Activated T-cell treated with anti-CD3 and anti-CD28 coated beads for 4 hours (primary cell): ENCODE measurements around the gene FCRL6.

Experiments
- DNase-seq: peaks from one replicate; pipeline ENCODE4 v3.0.0-alpha.2; 2020

The FCRL6 gene, protein sequence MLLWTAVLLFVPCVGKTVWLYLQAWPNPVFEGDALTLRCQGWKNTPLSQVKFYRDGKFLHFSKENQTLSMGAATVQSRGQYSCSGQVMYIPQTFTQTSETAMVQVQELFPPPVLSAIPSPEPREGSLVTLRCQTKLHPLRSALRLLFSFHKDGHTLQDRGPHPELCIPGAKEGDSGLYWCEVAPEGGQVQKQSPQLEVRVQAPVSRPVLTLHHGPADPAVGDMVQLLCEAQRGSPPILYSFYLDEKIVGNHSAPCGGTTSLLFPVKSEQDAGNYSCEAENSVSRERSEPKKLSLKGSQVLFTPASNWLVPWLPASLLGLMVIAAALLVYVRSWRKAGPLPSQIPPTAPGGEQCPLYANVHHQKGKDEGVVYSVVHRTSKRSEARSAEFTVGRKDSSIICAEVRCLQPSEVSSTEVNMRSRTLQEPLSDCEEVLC

DNA sequence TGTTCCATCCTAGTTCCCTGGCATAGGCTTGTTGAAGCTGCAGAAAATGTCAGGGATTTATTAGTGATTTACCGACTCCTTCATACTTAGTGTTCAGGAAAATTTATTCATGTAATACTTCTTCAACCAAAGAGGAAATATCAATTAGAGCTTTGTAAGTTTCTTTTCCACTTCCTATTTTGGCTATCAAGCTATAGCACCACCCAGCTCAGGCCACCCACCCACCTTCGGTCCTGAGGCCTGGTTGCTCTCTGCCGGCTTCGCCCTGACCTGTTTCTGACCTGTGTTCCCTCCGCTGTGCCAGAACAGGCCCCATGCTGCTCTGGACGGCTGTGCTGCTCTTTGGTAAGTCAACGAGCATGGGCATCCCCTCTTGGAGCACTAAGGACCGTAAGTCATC is at the start of gene FCRL6:
Gene FCRL6 (plus strand): TSS at position 250 of the 400 bp plus-strand sequence. CDS start 65 bp downstream, at position 315.
- DNase-seq: no peak

DNA sequence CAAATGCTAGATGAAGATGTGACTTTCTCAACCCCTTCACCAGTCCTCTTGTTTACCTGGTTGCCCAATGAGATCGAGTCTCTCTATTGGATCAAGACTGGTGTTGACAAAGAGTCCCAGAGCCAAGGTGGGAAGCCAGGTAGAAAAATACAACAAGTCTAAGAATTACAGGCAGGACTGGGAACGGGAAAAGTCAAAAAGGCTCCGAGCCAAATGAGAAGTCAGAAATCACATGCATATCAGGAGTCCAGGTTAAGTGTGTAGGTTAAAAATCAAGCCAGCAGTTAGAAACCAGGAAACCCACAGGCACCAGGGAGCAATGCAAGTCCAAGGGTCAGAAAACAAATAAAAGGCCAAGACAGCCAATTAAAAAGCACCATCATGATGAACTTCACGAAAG is 48.8 kb upstream of the FCRL6 start:
- no peak for DNase-seq

DNA sequence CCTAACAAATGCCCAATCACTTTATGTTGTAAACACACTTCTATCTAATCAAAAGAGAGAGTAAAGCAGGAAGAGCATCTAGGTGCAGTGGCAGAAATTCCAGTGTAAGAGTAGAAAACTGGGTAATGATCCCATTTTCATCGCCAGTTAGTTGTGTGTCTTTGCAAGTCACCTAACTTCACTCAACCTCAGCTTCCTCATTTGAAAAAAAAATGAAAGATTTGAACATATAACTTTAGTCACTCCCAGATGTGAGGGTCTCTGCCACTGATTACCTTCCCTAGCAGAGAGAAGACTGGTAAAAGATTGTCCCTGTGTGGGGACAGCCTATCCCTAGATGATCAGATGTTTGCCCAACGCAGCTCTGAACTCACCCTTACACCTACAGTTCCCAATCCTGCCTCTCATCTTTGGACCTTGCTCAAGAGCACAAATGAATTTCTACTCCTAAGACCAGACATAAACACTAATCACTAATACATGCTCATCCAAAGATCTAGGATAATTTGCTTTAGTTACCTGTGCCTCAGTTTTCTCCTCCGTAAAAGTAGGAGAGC is 46.6 kb upstream of the FCRL6 start:
- no peak for DNase-seq

DNA sequence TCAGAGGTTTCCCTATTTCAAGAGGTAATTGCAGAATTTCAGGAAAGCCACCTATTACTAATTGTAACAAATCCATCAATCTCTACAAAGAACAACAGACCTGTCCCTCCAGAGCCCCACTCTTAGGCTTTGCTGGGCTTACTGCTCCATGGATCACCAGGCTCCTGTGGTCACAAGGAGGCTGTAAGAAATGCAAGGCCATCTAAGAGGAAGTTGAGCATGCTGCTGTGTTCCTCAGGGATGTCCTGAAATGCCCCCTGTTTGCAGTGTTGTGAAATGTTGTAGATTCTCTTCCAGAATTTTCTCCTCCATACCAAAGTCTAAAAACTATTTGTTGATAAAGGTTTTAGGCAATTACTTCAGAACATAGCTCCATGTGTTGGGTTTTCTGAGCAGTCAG is 45.8 kb upstream of the FCRL6 start:
- DNase-seq: no peak

DNA sequence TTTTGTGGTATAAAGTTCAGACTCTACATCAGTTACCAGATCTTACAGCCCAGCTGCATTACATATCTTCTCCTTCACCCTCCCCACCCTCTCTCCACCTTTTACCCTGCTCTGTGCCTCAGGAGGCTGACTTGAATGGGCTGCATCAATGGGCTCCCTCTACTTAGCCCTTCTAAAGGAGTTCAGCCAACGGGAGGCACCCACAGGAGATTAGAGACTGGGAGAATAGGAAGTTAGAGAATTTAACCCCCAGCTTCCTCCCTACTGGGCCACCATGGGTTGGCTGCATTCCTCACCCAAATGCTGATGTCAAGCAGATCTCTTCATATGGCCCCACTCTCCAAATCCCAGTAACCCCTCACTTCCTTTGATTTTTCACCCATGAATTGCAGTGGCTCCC is 38.5 kb upstream of the FCRL6 start:
- no peak for DNase-seq

DNA sequence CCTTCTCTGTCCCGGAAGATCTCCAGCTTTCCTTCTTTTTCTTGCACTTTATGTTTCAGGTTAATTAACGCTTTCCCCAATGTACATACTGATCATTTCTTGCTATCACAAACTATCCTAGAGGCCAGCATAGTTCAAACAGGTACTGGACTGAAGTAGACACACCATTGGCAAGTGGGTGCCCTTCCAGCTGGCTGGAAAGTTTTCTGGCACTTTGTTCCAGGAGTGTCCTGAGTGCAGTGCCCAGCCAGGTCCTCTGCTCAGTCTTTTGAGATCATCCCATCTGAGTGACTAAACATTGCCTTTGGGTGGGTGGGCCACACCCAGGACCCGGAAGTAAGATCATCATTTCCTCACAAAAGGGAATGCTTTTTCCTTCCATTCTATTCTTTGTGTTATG is 36.4 kb upstream of the FCRL6 start:
- DNase-seq: no peak

DNA sequence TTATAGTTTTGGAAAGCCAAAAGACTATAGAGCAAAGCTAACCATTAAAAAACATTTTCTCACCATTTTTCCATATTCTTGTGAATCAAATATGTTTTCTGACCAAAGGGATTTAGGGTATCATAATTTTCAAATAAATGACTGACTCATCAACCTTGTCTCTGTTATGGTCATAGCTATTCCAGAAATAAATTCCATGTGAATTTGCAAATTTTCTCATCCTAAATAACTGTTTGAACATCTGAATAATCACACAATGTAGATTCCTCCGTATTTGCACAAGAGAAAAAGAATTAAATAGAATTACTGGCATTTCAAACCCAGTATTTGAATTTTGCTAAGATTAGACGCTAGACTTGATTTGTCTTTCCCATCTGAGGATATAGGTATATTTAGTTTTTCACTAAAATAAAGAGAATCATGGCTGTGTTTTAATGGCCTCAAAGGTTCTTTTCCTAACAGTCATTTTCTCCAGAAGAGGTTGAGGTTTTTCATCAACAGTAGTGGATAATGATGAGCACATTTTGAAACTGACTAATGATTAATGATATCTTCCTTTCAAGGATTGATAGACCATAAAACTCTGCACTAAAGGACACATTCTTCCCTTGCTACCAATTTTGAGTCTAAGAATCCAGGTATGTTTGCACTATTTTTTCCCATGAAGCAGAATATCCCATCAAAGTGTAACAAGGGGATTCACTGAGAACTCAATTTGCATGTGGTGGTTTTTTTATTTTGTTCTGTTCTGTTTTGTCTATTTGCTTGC is 30.8 kb upstream of the FCRL6 start:
- DNase-seq: no peak

DNA sequence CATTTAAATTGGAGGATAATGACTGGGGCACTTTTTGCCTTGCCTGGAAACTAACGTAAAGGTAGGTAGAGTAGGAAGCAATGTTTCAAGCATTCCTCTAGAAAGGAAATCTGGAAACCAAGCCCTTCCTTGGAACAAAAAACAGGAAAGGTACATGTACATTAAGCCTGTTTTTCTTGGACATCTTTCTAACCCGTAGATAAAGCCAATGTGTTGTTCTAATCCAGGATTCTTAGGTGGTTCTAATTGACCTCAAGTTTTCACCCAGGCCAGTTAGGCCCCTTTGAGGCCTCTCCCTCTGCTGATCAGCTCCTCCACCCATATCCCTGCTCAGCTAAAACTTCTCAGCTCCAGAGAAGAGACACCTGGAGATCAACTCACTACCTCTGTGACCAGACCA is 27.7 kb upstream of the FCRL6 start:
- DNase-seq: no peak

DNA sequence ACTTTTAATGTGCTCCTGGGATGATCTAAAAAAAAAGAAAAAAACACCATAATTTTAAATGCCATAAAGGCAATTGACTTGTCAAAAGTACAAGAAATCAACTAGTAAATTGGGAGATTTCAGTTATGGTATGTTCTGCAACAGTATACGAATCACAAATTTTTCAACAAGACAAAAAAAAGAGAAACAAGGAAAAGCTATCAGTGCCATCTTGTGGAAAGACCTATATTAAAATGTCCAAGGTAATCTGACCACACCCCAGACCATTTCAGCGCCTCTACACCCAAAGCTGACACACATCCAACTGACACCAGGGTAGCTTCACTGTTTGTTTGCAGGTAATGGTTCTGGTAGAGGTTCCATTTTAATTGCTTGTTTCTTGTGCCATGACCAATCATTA is 26.4 kb upstream of the FCRL6 start:
- no peak for DNase-seq

DNA sequence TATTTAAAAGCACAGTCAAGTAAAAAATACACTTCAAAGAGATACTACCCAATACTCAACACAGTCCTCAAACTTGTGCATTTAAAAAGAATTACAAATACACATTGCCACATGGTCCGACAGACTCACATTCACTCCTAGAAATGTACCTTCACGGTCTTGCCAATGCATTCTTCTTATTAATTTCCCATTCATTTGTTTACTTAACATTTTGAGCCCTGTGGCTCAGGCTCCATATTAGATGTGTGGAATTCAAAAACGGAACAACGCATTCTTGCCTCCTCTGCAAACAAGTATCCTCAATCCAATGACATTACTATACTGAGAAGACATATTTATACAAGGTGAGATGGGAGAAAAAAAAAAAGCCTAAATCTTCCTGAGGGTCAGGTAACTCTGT is 23.9 kb upstream of the FCRL6 start:
- DNase-seq: no peak

DNA sequence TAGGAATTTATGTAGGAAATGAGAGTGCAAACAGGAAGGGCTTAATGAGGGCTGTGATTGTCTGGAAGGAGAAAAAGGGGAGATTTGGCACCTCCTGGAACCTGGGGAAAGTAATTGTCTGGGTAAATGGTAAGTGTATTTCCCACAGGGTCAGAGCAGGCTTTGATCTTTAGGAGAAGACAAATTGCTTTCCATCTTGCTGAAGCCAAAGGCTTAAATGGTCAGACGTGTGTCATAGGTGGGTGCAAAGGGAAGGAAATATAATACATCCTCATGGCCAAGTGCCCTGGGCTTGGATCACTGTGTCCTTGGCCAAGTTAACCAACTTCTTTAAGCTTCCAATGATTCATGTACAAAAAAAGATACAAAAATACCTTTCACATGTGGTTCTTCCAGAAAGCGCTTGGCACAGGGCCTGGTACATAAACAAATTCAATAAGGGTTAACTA is 22.7 kb upstream of the FCRL6 start:
- DNase-seq: no peak

DNA sequence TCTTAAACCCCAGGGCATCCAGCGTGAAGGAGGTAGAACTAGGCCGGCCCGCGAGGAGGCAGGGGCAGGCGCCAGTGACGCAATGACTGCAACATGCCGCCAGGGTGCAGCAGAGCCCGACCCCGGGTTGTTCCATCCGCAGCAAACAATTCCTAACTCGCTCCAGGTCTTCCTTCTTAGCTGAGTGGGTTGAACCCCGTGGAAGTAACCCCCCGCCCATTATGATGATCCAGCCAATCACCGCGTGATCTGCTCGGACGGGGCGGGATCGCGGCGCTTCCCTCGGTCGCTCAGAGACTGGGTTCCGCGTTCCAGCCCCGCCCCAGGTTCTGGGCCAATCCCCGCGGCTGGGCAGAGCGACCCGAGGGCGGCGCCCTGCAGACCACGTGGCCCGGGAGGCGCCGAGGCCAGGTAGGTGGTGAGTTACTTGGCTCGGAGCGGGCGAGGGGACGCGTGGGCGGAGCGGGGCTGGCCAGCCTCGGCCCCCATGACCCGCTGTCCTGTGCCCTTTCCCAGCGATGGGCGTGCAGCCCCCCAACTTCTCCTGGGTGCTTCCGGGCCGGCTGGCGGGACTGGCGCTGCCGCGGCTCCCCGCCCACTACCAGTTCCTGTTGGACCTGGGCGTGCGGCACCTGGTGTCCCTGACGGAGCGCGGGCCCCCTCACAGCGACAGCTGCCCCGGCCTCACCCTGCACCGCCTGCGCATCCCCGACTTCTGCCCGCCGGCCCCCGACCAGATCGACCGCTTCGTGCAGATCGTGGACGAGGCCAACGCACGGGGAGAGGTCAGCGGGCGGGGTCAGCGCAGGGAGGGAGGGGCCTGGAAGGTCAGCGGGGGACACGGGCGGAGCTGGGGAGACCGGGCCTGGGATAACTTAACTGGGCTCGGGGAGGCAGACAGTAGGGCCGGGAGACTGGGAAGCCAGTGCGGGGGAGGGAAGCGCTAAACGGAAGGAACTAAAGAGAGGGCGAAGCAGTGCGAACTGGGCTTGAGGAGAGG is 21.3 kb upstream of the FCRL6 start, which contains the start of gene DUSP23:
Gene DUSP23 (plus strand): TSS at position 380 of the 1,000 bp plus-strand sequence. CDS start 139 bp downstream, at position 519.
- DNase-seq: peak; percentile 94

DNA sequence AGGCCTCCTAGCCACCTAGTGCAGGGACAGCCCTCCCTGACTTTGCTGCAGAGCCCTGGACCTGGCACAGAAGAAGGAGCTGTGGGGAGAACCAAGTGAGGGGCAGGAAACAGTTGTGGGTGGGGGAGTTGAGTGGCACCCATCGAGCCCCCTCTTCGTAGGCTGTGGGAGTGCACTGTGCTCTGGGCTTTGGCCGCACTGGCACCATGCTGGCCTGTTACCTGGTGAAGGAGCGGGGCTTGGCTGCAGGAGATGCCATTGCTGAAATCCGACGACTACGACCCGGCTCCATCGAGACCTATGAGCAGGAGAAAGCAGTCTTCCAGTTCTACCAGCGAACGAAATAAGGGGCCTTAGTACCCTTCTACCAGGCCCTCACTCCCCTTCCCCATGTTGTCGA is 20.2 kb upstream of the FCRL6 start:
- DNase-seq: no peak

DNA sequence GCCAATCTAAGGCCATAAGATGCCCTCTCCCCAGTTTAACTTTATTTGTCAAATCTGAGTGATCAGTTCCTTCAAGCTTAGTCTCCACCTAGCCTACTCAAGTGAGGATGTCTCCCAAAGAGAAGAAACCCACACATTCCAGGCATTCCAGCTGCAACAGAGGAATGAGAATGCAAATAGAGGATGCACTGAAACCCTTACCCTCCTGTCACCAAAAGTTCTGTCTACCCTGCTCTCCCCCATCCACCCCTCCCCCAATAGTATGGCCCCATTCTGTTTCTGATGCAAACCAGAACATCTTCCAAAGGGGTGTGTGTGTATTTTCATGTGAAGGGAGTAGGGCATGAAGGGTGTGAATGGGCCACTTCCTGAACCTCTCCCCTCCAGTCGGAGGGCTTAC is 18.4 kb upstream of the FCRL6 start:
- no peak for DNase-seq

DNA sequence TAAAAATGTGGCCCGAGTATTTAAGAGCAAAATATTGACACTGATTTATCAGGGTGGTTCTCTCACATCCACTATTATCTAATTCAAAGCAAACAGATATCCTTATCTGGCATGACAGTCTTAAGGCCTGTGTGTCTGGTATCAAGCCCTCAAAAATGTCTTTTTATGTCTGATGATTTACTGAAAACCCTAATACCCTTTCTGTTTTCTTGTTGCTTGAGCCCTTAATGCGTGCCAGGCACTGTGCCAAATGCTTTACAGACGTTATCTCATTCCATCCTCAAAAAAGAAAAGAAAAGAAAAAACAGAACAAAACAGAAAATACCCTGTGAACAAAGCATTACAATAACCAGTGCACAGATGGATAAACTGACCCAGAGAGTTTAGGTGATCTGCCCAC is 15.7 kb upstream of the FCRL6 start:
- no peak for DNase-seq

DNA sequence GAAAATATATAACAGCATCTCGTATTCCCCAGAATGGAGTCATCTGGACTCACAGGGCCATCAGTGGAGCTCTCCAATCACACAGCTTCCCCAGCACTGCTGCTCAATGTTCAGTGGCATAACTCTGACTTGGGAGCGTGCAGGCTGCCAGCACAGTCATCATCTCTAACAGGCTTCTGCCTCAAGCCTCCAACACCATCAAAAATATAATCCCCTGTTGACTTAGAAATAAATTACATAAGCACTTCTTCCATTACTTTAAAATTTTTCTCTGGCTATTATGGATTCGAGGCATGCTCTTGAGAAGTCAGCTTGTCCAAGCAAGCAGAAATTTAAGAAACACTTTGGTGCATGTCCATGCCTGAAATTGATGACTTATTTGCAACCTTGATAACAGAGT is 15.2 kb upstream of the FCRL6 start:
- no peak for DNase-seq

DNA sequence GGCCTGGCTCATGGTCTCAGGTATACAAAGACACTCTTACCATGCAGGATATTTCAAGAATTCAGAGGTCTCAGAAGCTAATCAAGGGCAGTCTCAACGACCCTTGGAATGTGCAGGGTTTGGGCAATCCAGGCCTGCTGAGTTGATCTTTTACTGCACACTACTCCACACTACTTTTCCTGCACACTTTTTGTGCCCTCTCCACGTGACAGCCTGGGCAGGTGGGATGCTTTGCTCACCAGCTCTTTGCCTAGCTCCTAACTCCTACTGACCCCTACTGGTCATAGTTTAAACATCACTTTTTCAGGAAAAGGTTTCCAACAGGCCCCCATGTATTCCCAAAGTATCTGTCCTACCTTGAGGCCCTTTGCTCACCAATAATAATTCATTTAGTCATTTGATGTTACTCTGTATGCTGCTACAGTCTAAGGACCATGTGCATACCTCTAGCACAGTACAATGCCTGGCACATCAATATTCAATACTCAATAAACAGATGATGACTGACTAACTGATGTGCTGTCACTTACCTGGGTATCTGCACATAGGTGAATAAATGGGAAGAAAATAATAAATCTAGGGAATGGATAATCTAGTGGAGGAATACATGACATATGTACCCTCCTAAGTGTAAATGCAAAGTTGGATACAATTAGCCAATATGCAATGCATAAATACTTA is 11.8 kb upstream of the FCRL6 start:
- no peak for DNase-seq

DNA sequence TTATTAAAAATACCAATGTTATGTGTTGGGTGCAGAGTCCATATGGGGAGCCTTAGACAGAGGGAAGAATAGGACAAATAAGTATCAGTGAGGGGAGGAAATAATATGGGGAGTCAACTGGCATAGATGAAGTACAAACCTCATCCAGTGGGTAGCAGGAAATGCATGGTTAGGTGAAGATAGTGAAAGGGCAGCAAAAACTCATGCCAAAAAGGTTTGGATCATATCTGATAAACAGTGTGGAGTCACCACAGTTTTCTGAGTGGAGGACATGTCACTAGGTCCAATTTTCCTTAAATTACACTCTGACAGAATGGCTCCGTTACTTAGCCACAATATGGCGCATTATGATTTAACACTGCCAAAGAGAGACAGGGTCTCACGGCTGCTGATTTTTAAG is 11.1 kb upstream of the FCRL6 start:
- DNase-seq: no peak

DNA sequence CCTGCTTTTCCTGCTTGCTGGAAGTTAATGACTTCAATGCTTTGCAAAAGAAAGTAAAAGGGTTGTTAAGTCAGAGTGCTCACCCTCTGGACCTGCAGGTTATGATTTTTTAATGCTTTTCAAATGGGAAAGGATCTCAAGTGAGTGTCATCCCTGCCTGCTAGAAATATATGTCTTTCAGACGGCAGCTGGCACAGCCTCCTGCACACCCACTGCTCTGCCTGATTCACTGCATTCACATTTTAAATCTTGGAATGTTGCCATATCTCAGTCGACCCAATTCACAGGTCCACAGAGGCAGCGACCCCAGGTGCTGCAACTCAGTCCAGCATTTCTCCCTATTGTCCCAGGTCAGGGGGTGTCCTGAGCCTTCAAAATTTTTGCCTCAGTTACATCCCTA is 10.7 kb upstream of the FCRL6 start:
- no peak for DNase-seq

DNA sequence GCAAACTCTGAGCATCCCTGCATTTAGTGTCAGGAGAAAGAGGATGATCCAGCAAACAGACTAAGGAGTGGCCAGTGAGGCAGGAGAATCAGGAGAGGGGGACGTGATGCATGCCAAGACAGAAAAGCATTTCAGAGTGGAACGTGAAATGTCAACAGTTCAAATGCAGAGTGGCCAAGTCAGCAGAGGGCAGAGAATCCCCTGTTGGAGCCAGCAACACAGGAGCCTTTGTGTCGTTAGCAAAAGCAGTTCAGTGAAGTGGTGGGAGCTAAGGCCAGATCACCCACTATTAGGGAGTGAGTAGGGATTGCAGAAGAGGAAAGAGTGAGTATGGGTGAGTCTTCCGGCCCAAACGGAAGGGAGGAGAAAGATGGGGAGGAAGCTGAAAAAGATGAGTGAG is 6.6 kb upstream of the FCRL6 start:
- no peak for DNase-seq

DNA sequence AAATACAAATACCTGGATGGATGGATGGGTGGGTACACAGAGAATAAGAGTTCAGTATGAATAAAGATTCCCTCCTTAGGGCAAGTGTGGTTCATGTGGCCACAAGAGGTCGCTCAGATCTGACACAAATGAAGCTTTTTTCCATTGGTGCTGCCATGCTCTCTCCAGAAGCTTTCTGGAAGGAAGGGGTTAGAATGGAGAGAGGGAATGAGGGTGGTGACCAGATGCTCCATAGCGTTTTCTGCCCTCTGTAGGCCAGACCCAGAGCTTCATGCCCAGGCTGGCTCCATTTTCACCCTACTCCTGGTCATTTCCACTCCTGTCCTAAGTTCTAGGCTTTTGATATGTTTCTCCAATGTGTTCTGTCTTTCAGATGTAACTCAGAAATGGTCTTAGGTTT is 3.3 kb upstream of the FCRL6 start:
- DNase-seq: peak; percentile 25

DNA sequence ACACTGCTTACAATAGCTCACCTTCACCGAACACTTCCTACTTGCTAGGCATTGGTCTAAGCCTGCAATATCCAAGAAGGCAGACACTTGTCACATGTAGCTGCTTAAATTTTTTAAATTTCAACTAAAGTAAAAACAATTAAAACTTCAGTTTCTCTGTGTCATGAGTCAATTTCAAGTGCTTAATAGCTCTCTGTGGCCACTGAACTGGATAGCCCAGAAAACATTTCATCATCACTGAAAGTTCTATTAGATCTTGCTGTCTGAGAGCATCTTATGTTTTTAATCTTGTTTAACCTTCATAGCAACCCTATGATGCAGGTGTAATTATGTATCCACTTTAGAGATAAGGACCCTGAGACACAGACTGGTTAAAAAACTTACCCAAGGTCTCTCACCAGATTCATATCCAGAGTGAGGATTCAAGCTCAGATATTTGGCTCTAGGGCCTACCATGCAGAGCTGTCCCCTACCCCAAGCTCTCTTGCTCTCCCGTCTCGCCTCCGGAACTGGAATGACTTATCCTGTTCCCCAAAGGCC is 2.6 kb upstream of the FCRL6 start:
- DNase-seq: no peak
